ENCODE data around the gene PXDN.

GRCh38 chr2:1731963-1732768 lies 12.1 kb downstream of the PXDN start:
- TF ChIP-seq, protein P1, sequence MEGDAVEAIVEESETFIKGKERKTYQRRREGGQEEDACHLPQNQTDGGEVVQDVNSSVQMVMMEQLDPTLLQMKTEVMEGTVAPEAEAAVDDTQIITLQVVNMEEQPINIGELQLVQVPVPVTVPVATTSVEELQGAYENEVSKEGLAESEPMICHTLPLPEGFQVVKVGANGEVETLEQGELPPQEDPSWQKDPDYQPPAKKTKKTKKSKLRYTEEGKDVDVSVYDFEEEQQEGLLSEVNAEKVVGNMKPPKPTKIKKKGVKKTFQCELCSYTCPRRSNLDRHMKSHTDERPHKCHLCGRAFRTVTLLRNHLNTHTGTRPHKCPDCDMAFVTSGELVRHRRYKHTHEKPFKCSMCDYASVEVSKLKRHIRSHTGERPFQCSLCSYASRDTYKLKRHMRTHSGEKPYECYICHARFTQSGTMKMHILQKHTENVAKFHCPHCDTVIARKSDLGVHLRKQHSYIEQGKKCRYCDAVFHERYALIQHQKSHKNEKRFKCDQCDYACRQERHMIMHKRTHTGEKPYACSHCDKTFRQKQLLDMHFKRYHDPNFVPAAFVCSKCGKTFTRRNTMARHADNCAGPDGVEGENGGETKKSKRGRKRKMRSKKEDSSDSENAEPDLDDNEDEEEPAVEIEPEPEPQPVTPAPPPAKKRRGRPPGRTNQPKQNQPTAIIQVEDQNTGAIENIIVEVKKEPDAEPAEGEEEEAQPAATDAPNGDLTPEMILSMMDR (conservative IDR thresholded peaks at IDR 0.05): no peak
- TF ChIP-seq ZFX (IDR thresholded peaks at IDR 0.05): no peak

Measured in C4-2B (cell line).